ENCODE data around the gene RAD51B.

RAD51B gene

GRCh38 chr14:68591786-68592185 lies 772.2 kb downstream of the RAD51B start:
- DNase-seq = no peak

GRCh38 chr14:68592948-68593556 lies 773.5 kb downstream of the RAD51B start:
- no peak for DNase-seq

- no peak for DNase-seq
Observed at GRCh38 chr14:68593806-68594536, 774.4 kb downstream of the RAD51B start.

GRCh38 chr14:68594737-68595380 lies 775.3 kb downstream of the RAD51B start:
- DNase-seq = no peak

- no peak for DNase-seq
Observed at GRCh38 chr14:68596211-68596610, 776.6 kb downstream of the RAD51B start.

GRCh38 chr14:68596701-68597100 lies 777.1 kb downstream of the RAD51B start:
- no peak for DNase-seq

- DNase-seq = no peak
Observed at GRCh38 chr14:68598089-68598488, 778.5 kb downstream of the RAD51B start.

GRCh38 chr14:68598621-68599447 lies 779.3 kb downstream of the RAD51B start:
- DNase-seq = peak; percentile 16 to 53

GRCh38 chr14:68599896-68600610 lies 780.5 kb downstream of the RAD51B start:
- no peak for DNase-seq

- no peak for DNase-seq
Observed at GRCh38 chr14:68602507-68602906, 782.9 kb downstream of the RAD51B start.

GRCh38 chr14:68603533-68604360 lies 784.2 kb downstream of the RAD51B start:
- no peak for DNase-seq

- no peak for DNase-seq
Observed at GRCh38 chr14:68604361-68604730, 784.8 kb downstream of the RAD51B start.

GRCh38 chr14:68604822-68605221 lies 785.2 kb downstream of the RAD51B start:
- DNase-seq = no peak

- DNase-seq = no peak
Observed at GRCh38 chr14:68606176-68606575, 786.6 kb downstream of the RAD51B start.

- no peak for DNase-seq
Observed at GRCh38 chr14:68606644-68607043, 787.1 kb downstream of the RAD51B start.

GRCh38 chr14:68607081-68607866 lies 787.7 kb downstream of the RAD51B start:
- DNase-seq = no peak

GRCh38 chr14:68607867-68608573 lies 788.4 kb downstream of the RAD51B start:
- DNase-seq = peak in 1 of 2 donors; percentile 11

GRCh38 chr14:68608574-68608962 lies 789.0 kb downstream of the RAD51B start:
- no peak for DNase-seq

GRCh38 chr14:68609012-68609411 lies 789.4 kb downstream of the RAD51B start:
- DNase-seq = no peak

- DNase-seq = no peak
Observed at GRCh38 chr14:68610251-68610793, 790.7 kb downstream of the RAD51B start.
